Measurements from ENCODE around the gene TCF3. TPM values are rescaled to one million over a fixed set of nuclear protein-coding genes. Genes with fewer than 3 reads are reported as not detected.
"Not testable (repeated sequence)": the region's sequence is repeated elsewhere in the genome, so short reads cannot be mapped to it uniquely, and the experiment has no call there.

Gene TCF3
- total RNA-seq, 2 experiments from 2014 or later = 124 to 126 TPM

- TF ChIP-seq, protein P1, sequence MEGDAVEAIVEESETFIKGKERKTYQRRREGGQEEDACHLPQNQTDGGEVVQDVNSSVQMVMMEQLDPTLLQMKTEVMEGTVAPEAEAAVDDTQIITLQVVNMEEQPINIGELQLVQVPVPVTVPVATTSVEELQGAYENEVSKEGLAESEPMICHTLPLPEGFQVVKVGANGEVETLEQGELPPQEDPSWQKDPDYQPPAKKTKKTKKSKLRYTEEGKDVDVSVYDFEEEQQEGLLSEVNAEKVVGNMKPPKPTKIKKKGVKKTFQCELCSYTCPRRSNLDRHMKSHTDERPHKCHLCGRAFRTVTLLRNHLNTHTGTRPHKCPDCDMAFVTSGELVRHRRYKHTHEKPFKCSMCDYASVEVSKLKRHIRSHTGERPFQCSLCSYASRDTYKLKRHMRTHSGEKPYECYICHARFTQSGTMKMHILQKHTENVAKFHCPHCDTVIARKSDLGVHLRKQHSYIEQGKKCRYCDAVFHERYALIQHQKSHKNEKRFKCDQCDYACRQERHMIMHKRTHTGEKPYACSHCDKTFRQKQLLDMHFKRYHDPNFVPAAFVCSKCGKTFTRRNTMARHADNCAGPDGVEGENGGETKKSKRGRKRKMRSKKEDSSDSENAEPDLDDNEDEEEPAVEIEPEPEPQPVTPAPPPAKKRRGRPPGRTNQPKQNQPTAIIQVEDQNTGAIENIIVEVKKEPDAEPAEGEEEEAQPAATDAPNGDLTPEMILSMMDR (IDR thresholded peaks at IDR 0.05) = no peak
- no peak overlapping the region for H3K27ac Mint-ChIP-seq
These were observed 13.2 kb upstream of the TCF3 start for GRCh38 chr19:1665565-1666047.

GRCh38 chr19:1663852-1664251 is 11.4 kb upstream of the TCF3 start:
- ATAC-seq = peak; percentile 72
- TF ChIP-seq, protein P1 (IDR thresholded peaks at IDR 0.05) = no peak
- H3K36me3 Mint-ChIP-seq (ENCODE audit: low read depth) = no peaks in the 10 kb centered on the region
- DNase-seq = peak; percentile 81
- POLR2A ChIA-PET = interaction anchor here (1.0 kb wide), 1 partner anchor 55 kb away, joined by 3 read pairs; no protein-coding TSS in a partner anchor
- peaks cover 19% of the 10 kb centered on the region for H3K4me1 Mint-ChIP-seq (ENCODE audit: low read depth)
- CTCF ChIA-PET = no interaction called here
- intact Hi-C loops (cut with micrococcal nuclease) = no loop called here
- H3K9me3 Mint-ChIP-seq = peaks cover 2% of the 10 kb centered on the region
- no peak overlapping the region for H3K27ac Mint-ChIP-seq
- H3K27me3 Mint-ChIP-seq = peaks cover 12% of the 10 kb centered on the region
- H3K4me3 Mint-ChIP-seq = no peak overlapping the region

More at GRCh38 chr19:1665565-1666047, 13.2 kb upstream of the TCF3 start:
- Mint-ChIP-seq H3K4me3 (no peak overlapping the region), H3K27me3 (peaks cover 20% of the 10 kb centered on the region), H3K9me3 (peaks cover 2% of the 10 kb centered on the region), H3K36me3 (ENCODE audit: low read depth) (no peaks in the 10 kb centered on the region), H3K4me1 (ENCODE audit: low read depth) (peaks cover 17% of the 10 kb centered on the region)
- ATAC-seq (peak; percentile 21), DNase-seq (peak; percentile 37)
- POLR2A ChIA-PET = no interaction called here
- CTCF ChIA-PET = interaction anchor here (0.7 to 1.5 kb wide), 2 partner anchors 15 to 119 kb away, joined by 3 to 5 read pairs; no protein-coding TSS in a partner anchor
- intact Hi-C loops (cut with micrococcal nuclease) = no loop called here

- ChIA-PET POLR2A (interaction anchor here (1.0 kb wide), 1 partner anchor 55 kb away, joined by 3 read pairs; no protein-coding TSS in a partner anchor), CTCF (interaction anchor here (2.7 kb wide), 1 partner anchor 9 kb away, joined by 13 read pairs; no protein-coding TSS in a partner anchor)
- peaks cover 14% of the 10 kb centered on the region for H3K4me1 Mint-ChIP-seq (ENCODE audit: low read depth)
- H3K9me3 Mint-ChIP-seq; H3K4me3 Mint-ChIP-seq; DNase-seq; ATAC-seq; H3K27ac Mint-ChIP-seq; H3K36me3 Mint-ChIP-seq (ENCODE audit: low read depth); H3K27me3 Mint-ChIP-seq; intact Hi-C loops (cut with micrococcal nuclease): not testable (repeated sequence)
These were observed 10.8 kb upstream of the TCF3 start for GRCh38 chr19:1663227-1663626.

DNA sequence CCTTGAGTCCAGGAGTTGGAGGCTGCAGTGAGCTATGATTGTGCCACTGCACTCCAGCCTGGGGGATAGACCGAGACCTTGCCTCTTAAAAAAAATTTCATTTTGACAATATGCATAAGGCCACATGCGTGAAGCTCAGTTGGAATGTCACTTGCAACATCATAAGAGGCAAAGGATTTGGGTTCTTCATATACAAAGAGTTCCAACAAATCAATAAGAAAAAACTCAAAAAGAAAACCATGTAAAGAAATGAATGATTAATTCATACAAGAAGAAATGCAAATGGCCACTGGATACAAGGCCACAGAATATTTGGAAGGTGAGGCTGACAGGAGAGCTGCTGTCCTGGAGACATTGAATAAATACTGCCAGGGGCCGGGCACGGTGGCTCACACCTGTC is 9.6 kb upstream of the TCF3 start:
- TF ChIP-seq, protein P1 (IDR thresholded peaks at IDR 0.05) = no peak
- no peak overlapping the region for H3K27ac Mint-ChIP-seq
- H3K4me3 Mint-ChIP-seq = no peak overlapping the region
- DNase-seq = no peak
- no peak for ATAC-seq
- POLR2A ChIA-PET = interaction anchor here (1.6 kb wide), 1 partner anchor 11 kb away, joined by 5 read pairs; no protein-coding TSS in a partner anchor
- CTCF ChIA-PET = interaction anchor here (2.7 kb wide), 1 partner anchor 10 kb away, joined by 13 read pairs; no protein-coding TSS in a partner anchor
- peaks cover 9% of the 10 kb centered on the region for H3K4me1 Mint-ChIP-seq (ENCODE audit: low read depth)
- H3K9me3 Mint-ChIP-seq = peaks cover 2% of the 10 kb centered on the region
- intact Hi-C loops (cut with micrococcal nuclease) = no loop called here
- H3K27me3 Mint-ChIP-seq = no peaks in the 10 kb centered on the region
- H3K36me3 Mint-ChIP-seq (ENCODE audit: low read depth) = no peaks in the 10 kb centered on the region

DNA sequence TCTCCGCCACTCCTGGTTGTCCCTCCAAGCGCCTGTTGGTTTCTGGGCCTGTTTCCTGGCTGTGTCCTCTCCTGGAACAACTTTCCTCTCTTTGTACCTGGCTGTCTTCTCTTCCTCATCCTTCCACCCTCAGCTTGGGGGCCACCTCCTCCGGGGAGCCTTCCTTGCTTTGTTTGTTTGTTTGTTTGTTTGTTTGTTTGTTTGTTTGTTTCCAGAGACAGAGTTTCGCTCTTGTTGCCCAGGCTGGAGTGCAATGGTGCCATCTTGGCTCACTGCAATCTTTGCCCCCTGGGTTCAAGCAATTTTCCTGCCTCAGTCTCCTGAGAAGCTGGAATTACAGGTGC is 6.6 kb upstream of the TCF3 start:
- peaks cover 7% of the 10 kb centered on the region for H3K4me1 Mint-ChIP-seq (ENCODE audit: low read depth)
- no peak overlapping the region for H3K4me3 Mint-ChIP-seq
- H3K27me3 Mint-ChIP-seq = no peaks in the 10 kb centered on the region
- POLR2A ChIA-PET = no interaction called here
- H3K27ac Mint-ChIP-seq = no peak overlapping the region
- no peak for ATAC-seq
- peaks cover 2% of the 10 kb centered on the region for H3K9me3 Mint-ChIP-seq
- intact Hi-C loops (cut with micrococcal nuclease) = no loop called here
- CTCF ChIA-PET = interaction anchor here (1.5 to 2.0 kb wide), 2 partner anchors 8 to 13 kb away, joined by 3 to 8 read pairs; no protein-coding TSS in a partner anchor
- no peaks in the 10 kb centered on the region for H3K36me3 Mint-ChIP-seq (ENCODE audit: low read depth)
- TF ChIP-seq, protein P1 (IDR thresholded peaks at IDR 0.05) = no peak
- no peak for DNase-seq
